ENCODE data around the gene CD300LD. TPM values are rescaled to one million over a fixed set of nuclear protein-coding genes. Genes with fewer than 3 reads are reported as not detected.

Gene CD300LD
- total RNA-seq, 1 experiment from 2014 or later = not detected

- intact Hi-C loops (cut with micrococcal nuclease; ENCODE audit: unreplicated experiment) = no loop called here
- H3K4me3 ChIP-seq (ENCODE audit: low read depth in 2 of 2, low read length in 2 of 2) = no peak within 1 kb of the TSS
- no peaks in the 10 kb centered on the region for H3K9me3 ChIP-seq (ENCODE audit: control insufficient read depth, insufficient read depth, low read depth, low read length)
- ChIA-PET CTCF (interaction anchor here (0.9 kb wide), 1 partner anchor 20 kb away, joined by 5 read pairs; no protein-coding TSS in a partner anchor), POLR2A (no interaction called here)
- H3K36me3 ChIP-seq (ENCODE audit: control insufficient read depth, insufficient read depth, low read length) = no peaks in the 10 kb centered on the region
- in situ Hi-C loops (cut with HindIII; ENCODE audit: low pct_unique_long_range_greater_than_20kb, low sequenced_read_pairs) = no loop called here
- no TSS peak for BruUV-seq (replicated peaks)
- DNase-seq (ENCODE audit: low read depth, low spot score) = no peak
- no peak for ATAC-seq
- no peaks in the 10 kb centered on the region for H3K27me3 ChIP-seq (ENCODE audit: control insufficient read depth, insufficient read depth, low read length)
- no peaks in the 10 kb centered on the region for H3K4me1 ChIP-seq (ENCODE audit: control insufficient read depth, insufficient read depth, low read length)
- no peak within 1 kb of the TSS for H3K27ac ChIP-seq (ENCODE audit: low read length)
- no peak for TF ChIP-seq REST (IDR thresholded peaks at IDR 0.05; ENCODE audit: insufficient read depth in 1 of 2, low read depth in 2 of 2, low read length in 1 of 2)
- no peak for TF ChIP-seq TCF7L2 (IDR thresholded peaks at IDR 0.05; ENCODE audit: low read depth, low read length)
- TF ChIP-seq POLR2AphosphoS5 (IDR thresholded peaks at IDR 0.05; ENCODE audit: low read depth, low read length) = no peak
- no peak for TF ChIP-seq SIN3A (IDR thresholded peaks at IDR 0.05; ENCODE audit: borderline replicate concordance, insufficient read depth, low read depth, low read length)
- TF ChIP-seq CTCF (IDR thresholded peaks at IDR 0.05) = no peak
Observed at GRCh38 chr17:74545843-74546230, 46.2 kb downstream of the CD300LD start, which contains the start of gene CD300C. TSS of gene CD300C (minus strand) at chr17:74546115. CDS start at chr17:74545782, 333 bp downstream.

- no peaks in the 10 kb centered on the region for H3K9me3 ChIP-seq (ENCODE audit: control insufficient read depth, insufficient read depth, low read depth, low read length)
- H3K4me1 ChIP-seq (ENCODE audit: control insufficient read depth, insufficient read depth, low read length) = no peaks in the 10 kb centered on the region
- POLR2A ChIA-PET = no interaction called here
- CTCF ChIA-PET = interaction anchor here (0.9 kb wide), 1 partner anchor 21 kb away, joined by 5 read pairs; no protein-coding TSS in a partner anchor
- H3K27me3 ChIP-seq (ENCODE audit: control insufficient read depth, insufficient read depth, low read length) = no peaks in the 10 kb centered on the region
- H3K27ac ChIP-seq (ENCODE audit: low read length) = no peak overlapping the region
- TF ChIP-seq CTCF (IDR thresholded peaks at IDR 0.05) (no peak), REST (IDR thresholded peaks at IDR 0.05; ENCODE audit: insufficient read depth in 1 of 2, low read depth in 2 of 2, low read length in 1 of 2) (no peak), TCF7L2 (IDR thresholded peaks at IDR 0.05; ENCODE audit: low read depth, low read length) (no peak), SIN3A (IDR thresholded peaks at IDR 0.05; ENCODE audit: borderline replicate concordance, insufficient read depth, low read depth, low read length) (no peak), POLR2AphosphoS5 (IDR thresholded peaks at IDR 0.05; ENCODE audit: low read depth, low read length) (no peak)
- no TSS peak for BruUV-seq (replicated peaks)
- intact Hi-C loops (cut with micrococcal nuclease; ENCODE audit: unreplicated experiment) = no loop called here
- H3K36me3 ChIP-seq (ENCODE audit: control insufficient read depth, insufficient read depth, low read length) = no peaks in the 10 kb centered on the region
- in situ Hi-C loops (cut with HindIII; ENCODE audit: low pct_unique_long_range_greater_than_20kb, low sequenced_read_pairs) = no loop called here
- no peak overlapping the region for H3K4me3 ChIP-seq (ENCODE audit: low read depth in 2 of 2, low read length in 2 of 2)
- no peak for DNase-seq (ENCODE audit: low read depth, low spot score)
- 0 out of 2 replicates have a peak, but pooled peaks have one; percentile 28 for ATAC-seq
Observed at GRCh38 chr17:74544991-74545842, 46.9 kb downstream of the CD300LD start.

Measured in Panc1 (cell line).